ENCODE results near the gene GREB1L. TPM values are rescaled to one million over a fixed set of nuclear protein-coding genes. Genes with fewer than 3 reads are reported as not detected.

GREB1L gene
- total and polyA plus RNA-seq, 9 of the 15 experiments (the other 6 are each of a cell fraction or from before 2014, with no cell fraction given): 0.03 TPM; not detected in 8

- Histone ChIP-seq H3K9me3 (replicated peaks; ENCODE audit: control insufficient read depth, insufficient read depth, low read depth, low read length) (no peaks in the 10 kb centered on the region), H3K36me3 (ENCODE audit: control insufficient read depth, insufficient read depth, low read length) (no peaks in the 10 kb centered on the region), H3K9ac (ENCODE audit: insufficient read depth in 1 of 2, low read depth in 2 of 2, low read length in 2 of 2) (no peak overlapping the region), H4K20me1 (replicated peaks; ENCODE audit: control insufficient read depth, insufficient read depth, low read length) (no peaks in the 10 kb centered on the region), H3K4me3 (no peak overlapping the region), H3K79me2 (ENCODE audit: control insufficient read depth, insufficient read depth, low read length) (no peaks in the 10 kb centered on the region), H3K27me3 (ENCODE audit: control insufficient read depth in 2 of 2, insufficient read depth in 2 of 2, low read length in 2 of 2) (no peaks in the 10 kb centered on the region), H3K27ac (ENCODE audit: extremely low read depth, low read depth, low read length) (no peak overlapping the region), H3K4me2 (ENCODE audit: insufficient read depth, low read length) (no peak overlapping the region), H3K9me1 (ENCODE audit: control insufficient read depth, insufficient read depth, low read length) (no peaks in the 10 kb centered on the region), H2AFZ (ENCODE audit: low read depth, low read length) (no peak overlapping the region), H3K4me1 (replicated peaks in 1 of 2; ENCODE audit: control insufficient read depth in 2 of 2, insufficient read depth in 2 of 2, low read length in 2 of 2) (no peaks in the 10 kb centered on the region)
- FAIRE-seq (no peak), DNase-seq (ENCODE audit: extremely low read depth in 1 of 4, low spot score in 3 of 4) (no peak), ATAC-seq (no peak)
- intact Hi-C loops (cut with micrococcal nuclease) (no loop called here), in situ Hi-C loops (cut with MboI) (no loop called here)
- 0% methylated on average over 2 of the region's 2 CpGs for WGBS (ENCODE audit: insufficient coverage, low coverage, missing lambda C conversion rate)
- ChIA-PET POLR2A (no interaction called here), CTCF (ENCODE audit: low intra/inter-chr PET ratio) (no interaction called here)
- TF ChIP-seq RBM22 (IDR thresholded peaks at IDR 0.05; ENCODE audit: low read depth, low read length, poor library complexity, severe bottlenecking) (no peak), POLR2AphosphoS2 (IDR thresholded peaks at IDR 0.05; ENCODE audit: low read length) (no peak), ELF2 (CRISPR knock-in tag; IDR thresholded peaks at IDR 0.05) (no peak), RUNX1 (IDR thresholded peaks at IDR 0.05; ENCODE audit: low read depth) (no peak), XRCC4 (IDR thresholded peaks at IDR 0.05; ENCODE audit: extremely low read depth, insufficient read depth, insufficient read length) (no peak), PTTG1 (tag; IDR thresholded peaks at IDR 0.05; ENCODE audit: low read depth) (no peak), NELFE (IDR thresholded peaks at IDR 0.05; ENCODE audit: insufficient read depth, insufficient read length) (no peak), BRD9 (IDR thresholded peaks at IDR 0.05; ENCODE audit: low read depth, partially characterized antibody) (no peak), SREBF1 (IDR thresholded peaks at IDR 0.05; ENCODE audit: borderline replicate concordance, low read depth, low read length) (no peak), HNRNPK (IDR thresholded peaks at IDR 0.05; ENCODE audit: low read depth, low read length, poor library complexity, severe bottlenecking) (no peak), SMC3 (conservative IDR thresholded peaks at IDR 0.05; ENCODE audit: insufficient read depth, low read depth, low read length) (no peak), BRD4 (IDR thresholded peaks at IDR 0.05) (no peak), HDGF (IDR thresholded peaks at IDR 0.05) (no peak), ZNF384 (IDR thresholded peaks at IDR 0.05; ENCODE audit: low read depth, low read length) (no peak), TBP (optimal IDR thresholded peaks at IDR 0.05; ENCODE audit: low read depth, low read length) (no peak)
- TF ChIP-seq, protein P1, sequence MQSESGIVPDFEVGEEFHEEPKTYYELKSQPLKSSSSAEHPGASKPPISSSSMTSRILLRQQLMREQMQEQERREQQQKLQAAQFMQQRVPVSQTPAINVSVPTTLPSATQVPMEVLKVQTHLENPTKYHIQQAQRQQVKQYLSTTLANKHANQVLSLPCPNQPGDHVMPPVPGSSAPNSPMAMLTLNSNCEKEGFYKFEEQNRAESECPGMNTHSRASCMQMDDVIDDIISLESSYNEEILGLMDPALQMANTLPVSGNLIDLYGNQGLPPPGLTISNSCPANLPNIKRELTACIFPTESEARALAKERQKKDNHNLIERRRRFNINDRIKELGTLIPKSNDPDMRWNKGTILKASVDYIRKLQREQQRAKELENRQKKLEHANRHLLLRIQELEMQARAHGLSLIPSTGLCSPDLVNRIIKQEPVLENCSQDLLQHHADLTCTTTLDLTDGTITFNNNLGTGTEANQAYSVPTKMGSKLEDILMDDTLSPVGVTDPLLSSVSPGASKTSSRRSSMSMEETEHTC (IDR thresholded peaks at IDR 0.05): no peak
- no TSS peak for BruUV-seq (replicated peaks)
Observed at GRCh38 chr18:21260621-21261020, 18.6 kb downstream of the GREB1L start.
